GM12878 (cell line): Measurements from ENCODE around the gene PHKG2. TPM values are rescaled to one million over a fixed set of nuclear protein-coding genes. Genes with fewer than 3 reads are reported as not detected.

Experiments used
- ATAC-seq: fragments of 200-7000 bp; cut with Tn5 transposase; 3 replicates; pipeline ENCODE4 v1.9.1; 2020; ENCODE audit warnings: mild to moderate bottlenecking, moderate library complexity
- BruUV-seq: library from RNA; stranded (reverse); fragments of 400-500 nt; replicated peaks from 2 replicates; lab custom pipeline; 2021; lab: Mats Ljungman, UMichigan
- CTCF ChIA-PET: fragments of 300-600 bp; sonication (Branson Sonifier 250); formaldehyde crosslinking; extraction: SDS; loops from one replicate; lab custom pipeline; 2021; ENCODE audit warnings: inconsistent platforms; lab: Yijun Ruan, JAX
- POLR2A ChIA-PET: fragments of 350-600 bp; formaldehyde crosslinking; extraction: SDS; loops from one replicate; lab custom pipeline; 2021; ENCODE audit warnings: inconsistent platforms; lab: Charles Lee
- RAD21 ChIA-PET: fragments of 300-600 bp; sonication (Branson Sonifier 250); formaldehyde crosslinking; loops from one replicate; lab custom pipeline; 2023; ENCODE audit warnings: antibody characterized with exemption; ENCODE audit not compliant: unreplicated experiment; lab: Charles Lee
- SMC1A ChIA-PET: fragments of 300-600 bp; sonication (Branson Sonifier 250); formaldehyde crosslinking; loops from one replicate; lab custom pipeline; 2023; ENCODE audit not compliant: unreplicated experiment, uncharacterized antibody; lab: Charles Lee
- DNase-seq: peaks from one replicate; pipeline ENCODE4 v3.0.0-alpha.2; 2011; ENCODE audit warnings: low read depth, low spot score
- FAIRE-seq: peaks from 3 replicates; lab custom pipeline; 2011; peaks lifted over from hg19 to GRCh38; lab: Jason Lieb, UNC
- H2AFZ ChIP-seq: 2 replicates; pipeline ENCODE4 v1.6.0; 2011; ENCODE audit warnings: low read depth, low read length, control low read depth; ENCODE audit not compliant: control insufficient read depth
- H3K27ac ChIP-seq: 2 replicates; pipeline ENCODE4 v1.5.1; 2011; ENCODE audit warnings: control low read depth; ENCODE audit not compliant: control insufficient read depth, insufficient read depth
- H3K27me3 ChIP-seq, 2 experiments: replicated peaks in 1 of 2; 2 replicates each; pipeline versions ENCODE4 v1.6.0 to v1.6.1; 2011; ENCODE audit warnings: low read length in 1 of 2; ENCODE audit not compliant: control insufficient read depth in 2 of 2, insufficient read depth in 2 of 2
- H3K36me3 ChIP-seq, 2 experiments: 2 replicates each; pipeline ENCODE4 v1.5.1; 2011; ENCODE audit warnings: low read length in 1 of 2; ENCODE audit not compliant: control insufficient read depth in 2 of 2, insufficient read depth in 2 of 2
- H3K4me1 ChIP-seq: 2 replicates; pipeline ENCODE4 v1.6.1; 2011; ENCODE audit warnings: mild to moderate bottlenecking, low read length, moderate library complexity, mixed read lengths; ENCODE audit not compliant: control insufficient read depth, insufficient read depth
- H3K4me2 ChIP-seq: 2 replicates; pipeline ENCODE4 v1.6.0; 2011; ENCODE audit warnings: control low read depth; ENCODE audit not compliant: control insufficient read depth, insufficient read depth
- H3K4me3 ChIP-seq: fragments of 200-600 bp; sonication (generic); 2 replicates; pipeline ENCODE4 v1.5.1; 2016
- H3K79me2 ChIP-seq: 2 replicates; pipeline ENCODE4 v1.6.0; 2011; ENCODE audit warnings: low read length; ENCODE audit not compliant: control insufficient read depth, insufficient read depth
- H3K9ac ChIP-seq: 2 replicates; pipeline ENCODE4 v1.8.0; 2011; ENCODE audit warnings: low read length, control low read depth, mixed read lengths; ENCODE audit not compliant: control insufficient read depth, insufficient read depth
- H3K9me3 ChIP-seq: replicated peaks from 3 replicates; pipeline ENCODE4 v1.5.1; 2011; ENCODE audit warnings: mild to moderate bottlenecking, low read length; ENCODE audit not compliant: control insufficient read depth, insufficient read depth
- H4K20me1 ChIP-seq: 2 replicates; pipeline ENCODE4 v1.6.0; 2011; ENCODE audit not compliant: control insufficient read depth, insufficient read depth
- ATF2 ChIP-seq: IDR thresholded peaks from 2 replicates; pipeline ENCODE4 v1.6.1; 2012; ENCODE audit warnings: low read length, inconsistent platforms
- ATF7 ChIP-seq: fragments of 450-650 bp; IDR thresholded peaks from 2 replicates; pipeline ENCODE4 v1.6.1; 2016; ENCODE audit warnings: low read depth, mild to moderate bottlenecking
- CBFB ChIP-seq: IDR thresholded peaks from 2 replicates; pipeline ENCODE4 v1.6.1; 2016; ENCODE audit warnings: antibody characterized with exemption, low read depth
- HDGF ChIP-seq: fragments of 450-650 bp; IDR thresholded peaks from 2 replicates; pipeline ENCODE4 v1.6.1; 2016; ENCODE audit warnings: antibody characterized with exemption
- KAT2A ChIP-seq: conservative IDR thresholded peaks from 2 replicates; pipeline ENCODE4 v1.6.1; 2011; ENCODE audit warnings: low read depth, low read length; ENCODE audit not compliant: control insufficient read depth
- NFYA ChIP-seq: IDR thresholded peaks from 2 replicates; pipeline ENCODE4 v1.6.1; 2011; ENCODE audit warnings: low read depth, mild to moderate bottlenecking, low read length, improper control_type of control experiment, borderline replicate concordance
- NFYB ChIP-seq: IDR thresholded peaks from 2 replicates; pipeline ENCODE4 v1.6.1; 2011; ENCODE audit warnings: low read depth, mild to moderate bottlenecking, low read length, improper control_type of control experiment, moderate library complexity; ENCODE audit not compliant: insufficient read depth
- NKRF ChIP-seq: fragments of 450-650 bp; conservative IDR thresholded peaks from 2 replicates; pipeline ENCODE4 v1.6.1; 2017; ENCODE audit warnings: mild to moderate bottlenecking, moderate library complexity
- RUNX3 ChIP-seq: IDR thresholded peaks from 2 replicates; pipeline ENCODE4 v1.6.1; 2012; ENCODE audit warnings: low read length, inconsistent platforms
- SP1 ChIP-seq: IDR thresholded peaks from one replicate; pipeline ENCODE4 v1.6.1; 2011; ENCODE audit warnings: low read depth, low read length
- WGBS: methylation state at CpG from one replicate; pipeline ENCODE4 v1.1.6; 2016; ENCODE audit warnings: low lambda C conversion rate; ENCODE audit not compliant: insufficient replicate concordance, insufficient coverage; ENCODE audit errors: missing lambda C conversion rate; 5-methylcytosine and 5-hydroxymethylcytosine counted together
- in situ Hi-C: fragments of 300-500 bp; cut with MboI; formaldehyde crosslinking; loops from 9 replicates; pipeline ENCODE4 v1.14.3; 2018; ENCODE audit warnings: mixed read lengths
- intact Hi-C: fragments of 100-400 bp; cut with micrococcal nuclease; formaldehyde crosslinking; loops from one replicate; pipeline ENCODE4 v1.14.2; 2022; ENCODE audit not compliant: unreplicated experiment
- polyA plus RNA-seq, 11 experiments: library from polyadenylated mRNA; depleted of rRNA in 4 of 11; unstranded in 6 of 11; stranded (reverse) in 5 of 11; fragments of >200 nt; fragmentation: Nextera tagmentation in 4 of 11; fragmentation: Illumina TruSeq in 1 of 11; extraction: Ambion mirVana in 4 of 11; extraction: Trizol in 1 of 11; gene quantifications; 1 replicate in 1 of 11; 2 replicates in 10 of 11; pipeline versions ENCODE4 v1.2.1 to v1.2.3, GENCODE V29; 2011 to 2016; ENCODE audit warnings: inconsistent platforms in 2 of 11, missing spikeins in 2 of 11, low read depth in 1 of 11
- total RNA-seq, 4 experiments: library from RNA; depleted of rRNA in 3 of 4; stranded (reverse); fragments of >200 nt in 3 of 4; fragmentation: Illumina TruSeq in 1 of 4; extraction: Trizol in 1 of 4; gene quantifications; 2 replicates each; pipeline versions ENCODE4 v1.2.1 to v1.2.3, GENCODE V29; 2013 to 2021
- TF ChIP-seq, protein P1 (sequence below): IDR thresholded peaks from 2 replicates; pipeline ENCODE4 v1.6.1; 2012; ENCODE audit warnings: low read depth, low read length, improper control_type of control experiment

PHKG2 gene
- total and polyA plus RNA-seq, 10 of the 15 experiments (the other 5 are each of a cell fraction or from before 2014, with no cell fraction given): 5.2 to 50.1 (median 37.2) TPM

- Histone ChIP-seq H3K9ac (no peak overlapping the region), H4K20me1 (no peaks in the 10 kb centered on the region; the same call in 1 of the 2 replicates), H3K4me3 (no peak overlapping the region), H3K4me1 (peaks cover 5% of the 10 kb centered on the region; the same call in 1 of the 2 replicates), H3K9me3 (no peaks in the 10 kb centered on the region), H3K27ac (no peak overlapping the region), H2AFZ (no peak overlapping the region), H3K36me3 (peaks cover 14 to 17% of the 10 kb centered on the region in 2 experiments; a peak in 3 of 4 replicates), H3K4me2 (no peak overlapping the region), H3K27me3 (no peaks in the 10 kb centered on the region), H3K79me2 (peaks cover 17% of the 10 kb centered on the region)
- RAD21 ChIA-PET: no interaction called here
- ATAC-seq (no peak), FAIRE-seq (no peak), DNase-seq (no peak)
- intact Hi-C loops: no loop called here
- TF ChIP-seq SP1 (no peak), NFYB (no peak), NKRF (no peak), ATF7 (no peak), RUNX3 (no peak), CBFB (no peak), NFYA (no peak), HDGF (no peak), KAT2A (no peak), ATF2 (no peak)
- TF ChIP-seq, protein P1, sequence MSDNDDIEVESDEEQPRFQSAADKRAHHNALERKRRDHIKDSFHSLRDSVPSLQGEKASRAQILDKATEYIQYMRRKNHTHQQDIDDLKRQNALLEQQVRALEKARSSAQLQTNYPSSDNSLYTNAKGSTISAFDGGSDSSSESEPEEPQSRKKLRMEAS: no peak
- in situ Hi-C loops: loop anchor here (25.0 kb wide), 1 partner anchor 1134 kb away; no protein-coding TSS in a partner anchor
- 66% methylated on average over 4 of the region's 4 CpGs for WGBS
- SMC1A ChIA-PET: no interaction called here
- BruUV-seq: no TSS peak
- POLR2A ChIA-PET: no interaction called here
- CTCF ChIA-PET: interaction anchor here (0.6 to 1.4 kb wide), 3 partner anchors 119 to 277 kb away, joined by 3 to 4 read pairs (median 3); no protein-coding TSS in a partner anchor
Observed at GRCh38 chr16:30753596-30753995, 5.4 kb downstream of the PHKG2 start.
